GM10847 (cell line): Measurements from ENCODE around the gene PRPF19.

Source experiments
- POLR2A ChIP-seq: IDR thresholded peaks from 2 replicates; pipeline ENCODE4 v1.6.1; 2011; ENCODE audit not compliant: insufficient read length; ENCODE audit errors: extremely low read depth

The PRPF19 gene

DNA sequence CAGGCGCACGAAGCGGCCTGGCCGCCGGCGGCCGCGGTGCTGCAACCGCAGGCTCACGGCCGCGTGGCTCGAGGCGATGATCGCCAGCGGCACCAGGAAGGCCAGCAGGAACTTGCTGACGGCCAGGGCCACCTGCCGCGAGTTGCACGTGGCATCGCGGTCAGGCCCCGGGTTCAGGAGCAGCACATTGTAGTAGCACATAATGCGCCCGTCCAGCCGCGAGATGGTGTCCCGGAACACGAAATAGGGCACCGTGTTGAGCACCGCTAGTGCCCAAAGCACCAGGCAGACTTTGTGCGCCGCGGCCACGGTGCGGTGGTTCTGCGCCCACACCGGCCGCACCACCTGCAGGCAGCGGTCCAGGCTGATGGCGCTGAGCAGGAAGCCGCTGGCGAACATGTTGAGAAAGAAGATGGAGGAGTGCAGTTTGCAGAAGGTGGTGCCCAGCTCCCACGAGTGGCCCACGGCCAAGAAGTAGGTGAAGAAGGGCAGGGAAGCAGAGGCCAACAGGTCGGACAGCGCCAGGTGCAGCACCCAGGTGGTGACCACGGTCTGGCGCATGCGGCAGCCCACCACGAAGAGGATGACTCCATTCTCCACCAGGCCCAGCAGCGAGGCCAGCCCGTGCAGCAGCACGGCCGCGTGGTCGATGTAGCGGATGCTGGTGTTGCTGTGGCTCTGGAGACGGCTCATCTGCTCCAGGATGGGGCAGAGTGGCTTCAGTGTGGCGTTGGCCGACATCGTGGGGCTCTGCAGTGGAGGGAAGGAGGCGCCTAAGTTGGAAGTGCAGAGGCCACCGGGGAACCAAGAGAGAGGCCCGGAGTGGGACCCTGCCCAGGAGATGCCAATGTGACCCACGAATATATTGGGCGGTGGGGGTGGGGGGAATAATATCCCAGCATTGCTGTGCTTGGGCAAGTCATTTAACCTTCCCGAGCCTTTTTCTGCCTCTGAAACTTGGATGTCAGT lies 53.1 kb downstream of the PRPF19 start:
- no peak for TF ChIP-seq POLR2A

DNA sequence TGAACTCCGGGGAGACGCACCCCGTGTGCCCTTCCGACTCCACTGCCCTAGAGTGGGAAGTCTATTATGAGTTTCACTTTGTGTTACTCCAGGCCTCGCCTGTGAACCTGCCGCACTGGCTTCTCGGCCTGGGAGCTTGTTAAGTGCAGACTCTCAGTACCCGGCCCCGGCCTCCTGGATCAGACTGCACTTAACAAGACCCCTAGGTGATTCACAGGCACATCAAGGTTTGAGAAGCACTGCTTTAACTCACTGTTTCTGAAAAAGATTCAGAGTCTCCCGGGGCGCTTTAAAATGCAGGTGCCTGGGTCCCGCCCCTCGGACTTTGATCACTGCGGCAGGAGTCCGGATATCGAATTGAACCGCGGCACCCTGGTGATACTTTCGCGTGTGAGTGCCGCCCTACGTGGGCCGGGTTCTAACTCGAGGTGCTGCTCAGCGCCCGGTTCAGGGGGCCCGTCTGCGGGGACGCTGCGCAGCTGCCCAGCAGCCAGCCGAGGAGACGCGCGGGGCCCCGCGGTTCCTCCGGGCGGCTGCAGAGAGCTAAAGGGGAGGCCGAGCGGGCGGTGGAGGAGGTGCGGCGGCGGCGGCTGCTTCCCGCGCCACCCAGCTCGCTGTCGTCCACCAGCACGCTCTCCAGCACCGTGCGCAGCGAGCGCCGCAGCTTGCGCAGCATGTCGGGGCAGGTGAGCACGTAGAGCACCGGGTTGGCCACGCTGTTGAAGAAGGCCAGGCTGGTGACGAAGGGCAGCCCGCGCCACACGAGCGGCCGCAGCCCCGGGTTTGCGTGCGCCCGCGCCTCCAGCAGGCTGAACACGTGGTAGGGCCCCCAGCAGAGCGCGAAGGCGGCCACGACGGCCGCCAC lies 54.0 kb downstream of the PRPF19 start:
- TF ChIP-seq POLR2A: no peak

DNA sequence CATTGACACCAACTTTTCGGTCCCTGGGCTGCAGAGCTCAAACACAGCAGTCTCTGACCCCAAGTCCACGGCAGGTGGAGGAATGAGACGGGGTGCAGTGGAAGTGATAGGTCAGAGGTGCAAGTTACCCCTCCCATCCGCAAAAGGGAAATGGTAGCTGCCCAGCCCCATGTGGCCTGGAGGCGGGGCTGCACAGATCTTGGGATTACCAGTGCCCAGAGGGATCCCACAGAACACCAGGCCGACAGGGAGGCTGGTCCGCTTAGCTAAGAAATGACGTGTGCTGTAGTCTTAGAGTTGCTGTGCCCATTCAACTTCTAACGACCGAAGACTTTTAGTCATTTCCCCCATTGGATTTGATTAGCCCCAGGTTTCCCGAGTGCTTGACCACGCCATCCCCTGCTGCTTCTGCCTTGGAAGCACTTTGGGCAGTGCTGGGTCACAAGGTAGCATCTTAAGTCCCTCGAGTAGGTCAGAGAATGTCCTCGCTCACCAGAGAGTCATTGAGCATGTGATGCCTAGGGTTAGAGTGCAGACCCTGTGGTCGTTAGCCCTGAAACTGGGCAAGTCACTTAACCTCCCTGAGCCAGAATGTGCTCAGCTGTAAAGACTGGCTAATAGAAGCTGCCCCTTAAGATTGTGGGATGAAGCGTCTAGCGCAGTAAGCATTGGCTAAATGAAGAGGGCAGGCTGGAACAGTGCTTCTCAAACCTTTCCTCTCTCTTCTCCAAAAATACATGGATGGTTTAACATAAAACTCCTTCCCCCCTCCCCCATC lies 54.9 kb downstream of the PRPF19 start:
- TF ChIP-seq POLR2A: no peak

DNA sequence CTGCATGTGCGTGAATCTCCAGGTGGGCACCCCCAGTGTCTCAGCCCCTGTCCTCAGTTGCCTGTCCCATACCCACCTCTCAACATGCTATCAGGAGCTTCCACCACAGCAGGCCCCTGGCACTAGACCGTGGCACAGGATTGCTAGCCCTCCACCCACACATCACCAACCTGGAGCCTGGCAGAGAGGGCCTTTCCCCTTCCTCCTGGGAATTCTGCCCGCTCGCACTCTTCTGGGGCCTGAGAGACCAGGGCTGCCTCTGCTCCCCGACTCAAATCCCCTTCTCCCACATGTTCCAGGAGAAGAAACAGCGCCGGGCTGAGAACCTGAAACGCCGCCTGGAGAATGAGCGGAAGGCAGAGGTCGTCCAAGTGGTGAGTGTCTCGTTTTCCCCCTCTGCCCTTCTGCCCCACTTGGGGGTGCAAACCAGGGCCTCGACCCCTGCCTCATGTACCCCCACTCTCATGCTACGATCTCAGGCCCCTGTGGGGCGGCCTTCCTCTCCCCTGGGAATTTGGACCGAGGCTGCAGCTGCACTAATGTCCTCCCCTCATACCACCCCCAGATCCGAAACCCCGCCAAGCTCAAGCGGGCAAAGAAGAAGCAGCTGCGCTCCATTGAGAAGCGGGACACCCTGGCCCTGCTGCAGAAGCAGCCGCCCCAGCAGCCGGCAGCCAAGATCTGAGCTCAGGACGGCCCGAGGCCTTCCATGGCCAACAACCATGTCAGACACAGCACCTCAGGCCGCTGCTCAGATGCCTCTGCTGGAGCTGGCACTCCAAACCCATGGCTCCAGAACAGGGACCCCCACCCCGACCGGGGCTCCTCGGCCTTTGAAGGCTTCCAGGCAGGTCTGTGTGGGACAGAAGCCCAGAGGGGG lies 56.5 kb downstream of the PRPF19 start:
- TF ChIP-seq POLR2A: no peak

DNA sequence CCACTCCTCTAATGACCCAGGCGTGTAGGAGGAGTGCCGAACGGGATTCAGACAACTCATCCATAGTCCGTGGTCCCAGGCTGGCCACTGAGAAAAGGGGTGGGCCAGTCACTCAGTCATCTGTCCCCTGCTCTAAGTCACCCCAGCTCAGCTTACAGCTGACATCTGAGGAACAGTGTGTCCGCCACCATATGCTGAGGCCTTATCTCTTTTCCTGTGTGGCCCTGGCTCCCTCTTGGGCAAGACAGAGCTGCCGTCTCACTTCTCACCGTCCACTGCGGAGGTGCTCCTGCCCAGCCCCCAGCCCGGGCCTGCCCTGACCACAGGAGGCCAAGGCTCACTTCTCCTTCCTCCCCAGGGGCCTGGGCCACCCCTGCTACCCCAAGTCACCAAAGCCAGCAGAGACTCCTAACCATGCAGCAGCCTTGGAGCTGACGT lies 57.7 kb downstream of the PRPF19 start:
- no peak for TF ChIP-seq POLR2A

DNA sequence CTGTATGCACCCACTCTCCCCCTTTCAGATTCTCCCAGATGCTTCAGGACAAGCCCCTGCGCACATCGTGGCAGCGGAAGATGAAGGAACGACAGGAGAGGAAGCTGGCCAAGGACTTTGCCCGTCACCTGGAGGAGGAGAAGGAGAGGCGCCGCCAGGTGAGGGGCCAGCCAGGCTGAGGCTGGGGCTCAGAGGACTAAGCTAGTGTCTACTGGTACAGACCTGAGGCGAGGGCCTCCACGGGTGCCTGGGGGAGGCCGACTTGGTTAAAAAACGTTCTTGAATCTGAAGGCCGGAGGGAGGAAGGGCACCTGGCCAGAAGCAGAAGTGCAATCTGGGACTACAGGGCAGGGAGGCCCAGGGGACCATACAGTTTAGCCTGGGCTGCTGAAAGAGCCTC lies 58.5 kb downstream of the PRPF19 start:
- TF ChIP-seq POLR2A: no peak

DNA sequence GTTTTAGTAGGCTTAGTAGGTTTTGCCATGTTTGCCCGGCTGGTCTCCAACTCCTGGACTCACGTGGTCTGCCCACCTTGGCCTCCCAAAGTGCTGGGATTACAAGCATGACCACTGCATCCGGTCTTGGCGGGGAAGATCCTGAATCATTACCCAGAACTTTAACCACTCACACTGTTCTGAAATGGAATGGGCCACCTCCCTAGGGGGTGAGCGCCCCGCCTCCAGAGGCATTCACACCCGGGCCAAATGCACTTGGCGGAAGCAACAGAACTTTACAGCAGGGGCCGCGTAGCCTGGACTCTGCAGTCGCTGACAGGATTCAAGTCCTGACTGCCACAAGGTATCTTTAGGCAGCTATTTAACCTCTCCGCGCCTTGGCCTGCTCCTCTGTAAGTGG lies 59.1 kb downstream of the PRPF19 start:
- no peak for TF ChIP-seq POLR2A

DNA sequence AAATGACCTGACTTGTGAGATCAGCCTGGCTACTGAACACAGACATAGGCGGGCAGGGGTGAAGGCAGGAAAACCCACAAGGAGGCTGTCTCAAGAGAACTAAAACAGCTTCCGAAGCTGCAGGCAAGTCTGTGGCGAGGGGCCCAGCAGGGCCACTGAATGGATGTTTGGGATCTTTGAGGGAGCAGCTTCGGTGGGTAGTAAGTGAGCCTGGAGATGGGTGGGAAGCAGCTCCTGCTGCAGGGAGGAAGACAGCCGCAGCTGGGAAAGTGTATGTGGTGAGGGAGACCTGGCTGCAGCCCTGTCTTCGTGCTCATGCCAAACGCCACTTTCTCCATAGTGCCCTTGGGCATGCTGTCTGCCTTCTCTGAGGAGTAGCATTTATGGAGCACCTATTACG lies 61.0 kb downstream of the PRPF19 start:
- TF ChIP-seq POLR2A: no peak

DNA sequence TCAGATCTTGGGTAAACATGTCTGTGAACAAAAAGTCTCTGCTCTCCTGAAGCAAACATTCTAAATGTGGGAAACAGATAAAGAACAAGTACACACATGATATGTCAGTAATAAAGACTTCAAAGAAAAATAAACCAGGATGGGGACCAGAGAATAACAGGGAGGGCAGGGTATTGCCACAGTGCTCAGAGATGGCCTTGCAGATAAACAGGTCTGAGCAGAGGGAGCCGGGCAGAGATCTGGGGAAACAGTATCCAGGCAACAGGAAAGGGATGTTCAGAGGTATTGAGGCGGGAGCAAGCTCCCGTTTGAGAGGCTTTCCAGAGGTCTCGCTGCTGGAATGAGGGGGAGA lies 61.5 kb downstream of the PRPF19 start:
- TF ChIP-seq POLR2A: no peak

DNA sequence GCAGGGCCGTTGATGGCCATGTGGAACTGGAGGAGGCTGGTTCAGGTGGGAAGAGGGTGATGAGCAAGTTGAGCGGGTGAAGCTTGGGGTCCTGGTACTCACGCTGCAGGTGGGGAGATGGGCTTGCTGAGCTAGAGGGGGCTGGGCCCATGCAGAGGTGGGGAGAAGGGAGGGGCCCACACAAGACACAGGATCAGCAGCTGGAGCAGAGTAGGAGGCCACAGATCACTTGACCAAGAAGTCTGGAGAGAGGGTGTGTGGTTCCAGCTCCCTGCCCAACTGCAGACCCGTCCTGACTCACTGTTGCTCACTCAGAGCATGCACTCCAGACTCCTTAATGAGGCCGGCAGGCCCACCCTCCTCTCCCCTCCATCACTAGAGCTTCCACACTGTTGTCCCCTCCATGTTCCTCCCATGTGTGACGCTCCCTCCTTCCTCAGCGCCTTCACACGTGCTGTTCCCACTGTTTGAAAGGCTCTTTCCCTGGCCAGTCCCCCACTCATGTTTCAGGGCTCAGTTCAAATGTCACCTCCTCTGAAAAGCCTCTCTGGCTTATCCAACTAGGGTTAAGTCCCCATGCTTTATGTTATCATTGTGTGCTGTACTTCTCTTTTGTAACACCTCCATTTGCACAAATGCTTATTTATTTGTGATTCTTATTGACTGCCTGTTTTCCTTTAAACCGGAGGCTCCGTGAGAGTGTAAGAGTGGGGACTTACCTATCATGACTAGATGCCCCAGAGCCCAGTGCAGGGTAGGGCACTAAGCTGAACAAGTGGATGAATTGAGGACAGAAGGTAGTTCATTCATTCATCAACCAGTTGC lies 62.1 kb downstream of the PRPF19 start:
- no peak for TF ChIP-seq POLR2A

DNA sequence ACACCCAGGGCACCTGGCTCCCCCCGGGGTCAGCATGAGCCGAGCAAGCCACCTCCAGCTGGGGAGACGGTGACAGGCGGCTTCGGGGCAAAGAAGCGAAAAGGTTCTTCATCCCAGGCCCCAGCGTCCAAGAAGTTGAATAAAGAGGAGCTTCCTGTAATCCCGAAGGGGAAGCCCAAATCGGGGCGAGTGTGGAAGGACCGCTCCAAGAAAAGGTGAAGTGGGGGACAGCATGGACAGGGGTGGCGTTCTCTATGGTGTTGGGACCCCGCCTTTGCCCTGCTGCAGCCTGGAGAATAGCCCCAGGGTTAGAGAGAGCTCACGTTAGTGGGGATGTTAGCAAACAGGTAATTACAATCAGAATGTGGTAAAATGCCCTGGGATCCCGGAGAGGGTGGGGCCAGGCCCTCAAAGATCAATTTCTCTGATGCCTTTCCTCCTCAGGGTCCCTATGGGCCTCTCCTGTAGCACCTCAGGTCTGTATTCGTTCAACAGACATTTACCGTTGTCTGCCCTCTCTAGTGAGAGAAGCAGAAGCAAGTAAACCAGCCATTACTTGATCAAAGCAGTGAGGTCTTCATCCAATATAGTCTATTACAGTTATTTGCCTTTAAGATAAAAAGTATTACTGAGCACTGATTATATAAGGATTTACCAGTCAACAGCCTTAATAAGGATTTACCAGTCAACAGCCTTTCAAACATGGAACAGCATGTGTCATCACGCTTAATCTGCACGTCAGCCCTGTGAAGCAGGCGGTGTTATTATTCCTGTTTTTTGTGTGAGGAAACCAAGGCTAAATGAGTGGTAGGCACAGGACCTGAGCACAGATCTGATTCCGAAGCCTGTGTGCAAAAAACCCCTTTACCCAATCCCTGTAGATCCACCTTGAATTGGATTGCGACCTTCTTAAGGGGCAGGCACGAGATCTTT lies 63.5 kb downstream of the PRPF19 start:
- TF ChIP-seq POLR2A: no peak
